Bronchial epithelial cell (primary cell): ENCODE measurements around the gene LRP1B. TPM values are rescaled to one million over a fixed set of nuclear protein-coding genes. Genes with fewer than 3 reads are reported as not detected.

ENCODE experiments used
- DNase-seq: peaks from one replicate; pipeline ENCODE4 v3.0.0-alpha.2; 2010; ENCODE audit warnings: low read depth
- FAIRE-seq: peaks from 2 replicates; lab custom pipeline; 2011; peaks lifted over from hg19 to GRCh38; lab: Jason Lieb, UNC
- H3K27me3 ChIP-seq: 2 replicates; pipeline ENCODE4 v1.5.1; 2011; ENCODE audit warnings: low read length; ENCODE audit not compliant: control insufficient read depth, insufficient read depth
- H3K36me3 ChIP-seq: 2 replicates; pipeline ENCODE4 v1.5.1; 2011; ENCODE audit warnings: low read length; ENCODE audit not compliant: control insufficient read depth, insufficient read depth
- H3K4me3 ChIP-seq: 2 replicates; pipeline ENCODE4 v1.5.1; 2011; ENCODE audit warnings: mild to moderate bottlenecking, low read depth, low read length, control low read depth
- CTCF ChIP-seq: IDR thresholded peaks from 2 replicates; pipeline ENCODE4 v1.5.1; 2011; ENCODE audit warnings: mild to moderate bottlenecking, moderate library complexity, low read length, control low read depth, inconsistent platforms; ENCODE audit not compliant: insufficient read depth, severe bottlenecking
- total RNA-seq: library from RNA; depleted of rRNA; stranded (reverse); fragments of >200 nt; gene quantifications from 2 replicates; pipeline ENCODE4 v1.2.1, GENCODE V29; 2014

Gene LRP1B
- total RNA-seq, 1 donor from 2014 or later, result under 0.01 TPM

DNA sequence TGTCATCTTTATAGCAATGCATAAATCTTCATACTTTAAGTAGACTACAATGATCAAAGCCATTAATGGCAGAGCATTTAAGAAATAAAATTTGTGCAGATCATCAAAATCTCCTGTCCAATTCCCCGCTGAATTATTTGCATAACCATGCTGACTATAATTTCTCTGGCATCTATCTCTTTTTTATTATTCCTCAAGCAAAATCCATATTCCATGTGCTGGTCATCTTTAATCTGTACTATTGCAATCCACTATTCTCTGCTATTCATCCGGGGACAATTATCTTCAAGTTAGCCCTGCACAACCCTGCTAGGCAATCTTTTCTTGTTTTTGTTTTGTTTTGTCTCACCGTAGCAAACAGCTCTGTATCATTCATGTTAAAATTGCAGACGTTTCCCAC lies 1881.0 kb downstream of the LRP1B start:
- DNase-seq, result no peak
- no peaks in the 10 kb centered on the region for H3K27me3 ChIP-seq
- no peak for FAIRE-seq
- no peak for TF ChIP-seq CTCF
- no peak overlapping the region for H3K4me3 ChIP-seq
- no peaks in the 10 kb centered on the region for H3K36me3 ChIP-seq

DNA sequence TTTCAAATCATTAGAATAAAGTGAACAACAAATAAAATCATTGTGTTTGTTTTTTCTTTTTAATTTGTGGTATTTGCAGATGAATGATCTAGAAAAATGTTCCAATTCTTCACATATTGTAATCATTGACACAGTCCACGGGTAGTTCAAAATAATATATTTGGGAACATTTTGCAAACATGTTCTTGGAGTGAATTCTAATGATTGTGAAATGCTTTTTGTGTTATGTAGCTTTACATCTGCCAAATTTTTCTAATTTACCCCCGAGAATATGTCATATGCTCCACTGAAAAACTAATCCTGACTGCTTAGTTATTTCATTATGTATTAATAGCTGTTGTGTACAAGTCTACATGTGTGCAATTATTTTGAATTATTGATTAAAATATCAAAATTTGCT lies 1882.2 kb downstream of the LRP1B start:
- H3K36me3 ChIP-seq, result no peaks in the 10 kb centered on the region
- no peak overlapping the region for H3K4me3 ChIP-seq
- no peaks in the 10 kb centered on the region for H3K27me3 ChIP-seq
- DNase-seq, result no peak
- no peak for FAIRE-seq
- TF ChIP-seq CTCF, result no peak

DNA sequence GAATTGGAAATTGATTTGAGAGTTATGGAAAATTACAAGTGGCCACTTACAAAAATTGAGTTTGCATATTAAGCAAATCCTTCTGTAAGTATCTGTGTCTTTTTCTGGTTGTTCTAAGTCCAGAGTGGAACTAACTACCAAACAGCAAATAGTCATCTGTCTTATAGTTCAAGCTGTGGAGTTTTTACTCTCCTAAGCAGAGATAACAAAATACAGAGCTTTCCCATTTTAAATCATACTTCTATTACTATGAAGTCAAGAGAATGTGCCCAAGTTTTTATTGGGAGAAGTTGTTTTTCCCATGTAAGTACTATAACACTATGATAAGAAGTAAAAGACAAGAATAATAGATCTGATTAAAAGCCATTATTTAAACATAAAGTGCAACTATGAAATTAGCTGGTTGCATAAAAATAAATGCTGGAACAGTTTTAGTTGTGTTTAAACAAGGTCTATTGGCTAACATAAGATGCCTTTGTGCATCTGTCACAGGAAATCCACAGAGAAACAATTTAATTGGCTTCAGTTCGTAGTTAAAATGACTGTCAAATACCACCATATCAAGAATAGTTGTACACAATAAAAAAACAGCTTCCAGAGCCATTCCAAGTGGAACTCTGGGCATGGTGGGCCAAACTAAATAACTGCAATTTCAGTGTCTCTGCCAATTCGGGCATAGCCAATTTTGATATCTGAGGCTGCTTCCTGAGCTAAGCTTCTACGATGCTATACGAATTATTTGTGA lies 1883.2 kb downstream of the LRP1B start:
- no peak for TF ChIP-seq CTCF
- no peaks in the 10 kb centered on the region for H3K27me3 ChIP-seq
- no peak overlapping the region for H3K4me3 ChIP-seq
- H3K36me3 ChIP-seq, result no peaks in the 10 kb centered on the region
- FAIRE-seq (no peak), DNase-seq (no peak)

- DNase-seq (no peak), FAIRE-seq (no peak)
- TF ChIP-seq CTCF, result no peak
- Histone ChIP-seq H3K36me3 (no peaks in the 10 kb centered on the region), H3K4me3 (no peak overlapping the region), H3K27me3 (no peaks in the 10 kb centered on the region)
Measured at GRCh38 chr2:140246957-140247356, 1883.9 kb downstream of the LRP1B start.

DNA sequence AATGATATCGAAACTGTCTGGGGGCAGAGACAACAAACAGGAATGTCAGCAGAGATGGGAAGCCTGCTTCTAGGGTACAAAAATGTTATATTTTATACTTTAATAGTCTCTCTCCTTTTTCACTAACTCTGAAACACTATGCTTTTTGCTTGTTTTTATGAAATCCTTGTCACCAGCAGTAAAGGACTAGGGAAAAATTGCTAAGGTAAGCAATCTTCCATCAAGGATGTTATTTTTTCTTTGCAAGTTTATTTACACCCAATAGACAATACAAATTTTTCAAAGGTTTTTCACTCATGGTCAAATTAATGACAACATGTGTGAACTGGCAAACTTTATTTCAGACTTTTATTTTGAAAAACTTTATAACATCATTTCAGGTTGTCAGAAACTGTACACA lies 1884.8 kb downstream of the LRP1B start:
- FAIRE-seq (no peak), DNase-seq (no peak)
- Histone ChIP-seq H3K4me3 (no peak overlapping the region), H3K36me3 (no peaks in the 10 kb centered on the region), H3K27me3 (no peaks in the 10 kb centered on the region)
- TF ChIP-seq CTCF, result no peak

- H3K4me3 ChIP-seq, result no peak overlapping the region
- FAIRE-seq (no peak), DNase-seq (no peak)
- H3K36me3 ChIP-seq, result no peaks in the 10 kb centered on the region
- no peaks in the 10 kb centered on the region for H3K27me3 ChIP-seq
- TF ChIP-seq CTCF, result no peak
Measured at GRCh38 chr2:140242889-140243288, 1887.9 kb downstream of the LRP1B start.
